IMR-90 (cell line): Measurements from ENCODE around the gene ACVRL1. TPM values are rescaled to one million over a fixed set of nuclear protein-coding genes. Genes with fewer than 3 reads are reported as not detected.
A peak's percentile ranks its signal among the peaks of the same experiment; 100 is the strongest.

ENCODE experiments used
- ATAC-seq: fragments of 200-7000 bp; cut with Tn5 transposase; 2 replicates; pipeline ENCODE4 v1.9.1; 2020; ENCODE audit warnings: low read depth, mild to moderate bottlenecking, moderate library complexity
- BruUV-seq: library from RNA; stranded (reverse); fragments of 400-500 nt; replicated peaks from 2 replicates; lab custom pipeline; 2021; lab: Mats Ljungman, UMichigan
- CTCF ChIA-PET: fragments of 300-600 bp; formaldehyde crosslinking; extraction: SDS; loops from one replicate; lab custom pipeline; 2021; ENCODE audit warnings: antibody characterized with exemption; lab: Yijun Ruan, JAX
- POLR2A ChIA-PET: fragments of 300-600 bp; sonication (Branson Sonifier 250); formaldehyde crosslinking; loops from one replicate; lab custom pipeline; 2022; ENCODE audit warnings: antibody characterized with exemption; ENCODE audit not compliant: unreplicated experiment; lab: Charles Lee
- DNase-seq: peaks from one replicate; pipeline ENCODE4 v3.0.0; 2013
- H2AFZ ChIP-seq: replicated peaks from 2 replicates; pipeline ENCODE3; 2013; ENCODE audit warnings: low read length, mild to moderate bottlenecking; ENCODE audit not compliant: poor library complexity
- H2AK5ac ChIP-seq: 2 replicates; pipeline ENCODE4 v1.6.1; 2013; ENCODE audit warnings: low read depth, low read length, inconsistent platforms
- H2AK9ac ChIP-seq: replicated peaks from 2 replicates; pipeline ENCODE3; 2013; ENCODE audit warnings: mild to moderate bottlenecking, low read depth, low read length, moderate library complexity; ENCODE audit not compliant: poor library complexity
- H2BK120ac ChIP-seq: 2 replicates; pipeline ENCODE4 v1.6.1; 2013; ENCODE audit warnings: low read depth, low read length, inconsistent platforms
- H2BK15ac ChIP-seq: 3 replicates; pipeline ENCODE4 v1.6.1; 2013; ENCODE audit warnings: low read depth, low read length, inconsistent platforms
- H2BK20ac ChIP-seq: 2 replicates; pipeline ENCODE4 v1.6.1; 2013; ENCODE audit warnings: low read depth, mild to moderate bottlenecking, inconsistent platforms, low read length, moderate library complexity
- H2BK5ac ChIP-seq: 2 replicates; pipeline ENCODE4 v1.6.1; 2013; ENCODE audit warnings: mild to moderate bottlenecking, low read depth, low read length, inconsistent platforms; ENCODE audit not compliant: poor library complexity, severe bottlenecking
- H3K14ac ChIP-seq: replicated peaks from 2 replicates; pipeline ENCODE4 v1.6.1; 2013; ENCODE audit warnings: low read depth, low read length, inconsistent platforms
- H3K18ac ChIP-seq: 2 replicates; pipeline ENCODE4 v1.6.1; 2013; ENCODE audit warnings: low read depth, low read length, control low read depth
- H3K23ac ChIP-seq: 2 replicates; pipeline ENCODE4 v1.6.1; 2013; ENCODE audit warnings: low read depth, low read length, inconsistent platforms
- H3K27ac ChIP-seq: 2 replicates; pipeline ENCODE4 v1.5.1; 2013; ENCODE audit warnings: mild to moderate bottlenecking, control low read depth, low read length; ENCODE audit not compliant: insufficient read depth
- H3K27me3 ChIP-seq: 2 replicates; pipeline ENCODE4 v1.6.1; 2013; ENCODE audit warnings: low read length; ENCODE audit not compliant: control insufficient read depth, insufficient read depth
- H3K36me3 ChIP-seq: 2 replicates; pipeline ENCODE4 v1.6.1; 2013; ENCODE audit warnings: low read length, mixed read lengths; ENCODE audit not compliant: control insufficient read depth, insufficient read depth
- H3K4ac ChIP-seq: 2 replicates; pipeline ENCODE4 v1.6.1; 2013; ENCODE audit warnings: low read depth, low read length, inconsistent platforms
- H3K4me1 ChIP-seq: 2 replicates; pipeline ENCODE4 v1.6.1; 2013; ENCODE audit warnings: low read length, mixed read lengths; ENCODE audit not compliant: control insufficient read depth, insufficient read depth
- H3K4me2 ChIP-seq: 2 replicates; pipeline ENCODE4 v1.6.1; 2013; ENCODE audit warnings: low read depth, mild to moderate bottlenecking, control low read depth, low read length, moderate library complexity
- H3K4me3 ChIP-seq: 2 replicates; pipeline ENCODE4 v1.5.1; 2013; ENCODE audit warnings: low read depth, mild to moderate bottlenecking, control low read depth, low read length, moderate library complexity; ENCODE audit not compliant: insufficient read depth
- H3K56ac ChIP-seq: 2 replicates; pipeline ENCODE4 v1.6.1; 2013; ENCODE audit warnings: low read length, inconsistent platforms; ENCODE audit not compliant: insufficient read depth; ENCODE audit errors: extremely low read depth
- H3K79me1 ChIP-seq, 2 experiments: 2 replicates each; pipeline ENCODE4 v1.6.1; 2013; ENCODE audit warnings: low read length in 2 of 2, inconsistent platforms in 1 of 2, low read depth in 1 of 2
- H3K9ac ChIP-seq: 2 replicates; pipeline ENCODE4 v1.6.1; 2013; ENCODE audit warnings: low read depth, low read length, control low read depth
- H3K9me1 ChIP-seq: 2 replicates; pipeline ENCODE4 v1.6.1; 2013; ENCODE audit warnings: low read length, inconsistent platforms; ENCODE audit not compliant: insufficient read depth
- H3K9me3 ChIP-seq: 2 replicates; pipeline ENCODE4 v1.6.1; 2013; ENCODE audit warnings: low read length; ENCODE audit not compliant: control insufficient read depth, insufficient read depth
- H4K20me1 ChIP-seq: 2 replicates; pipeline ENCODE4 v1.6.1; 2013; ENCODE audit warnings: low read length, inconsistent platforms; ENCODE audit not compliant: insufficient read depth
- H4K5ac ChIP-seq: 2 replicates; pipeline ENCODE4 v1.6.1; 2013; ENCODE audit warnings: mild to moderate bottlenecking, low read depth, low read length, control low read depth
- H4K8ac ChIP-seq, 2 experiments: 2 replicates each; pipeline ENCODE4 v1.6.1; 2013; ENCODE audit warnings: low read depth in 2 of 2, low read length in 2 of 2, control low read depth in 1 of 2, inconsistent platforms in 1 of 2
- H4K91ac ChIP-seq: 2 replicates; pipeline ENCODE4 v1.6.1; 2013; ENCODE audit warnings: low read depth, low read length, inconsistent platforms; ENCODE audit not compliant: insufficient read depth
- BHLHE40 ChIP-seq: fragments of 150-350 bp; IDR thresholded peaks from 2 replicates; pipeline ENCODE4 v1.6.1; 2016; ENCODE audit warnings: mild to moderate bottlenecking, low read depth, low read length
- CEBPB ChIP-seq: IDR thresholded peaks from 2 replicates; pipeline ENCODE4 v1.6.1; 2012; ENCODE audit warnings: low read depth, low read length, improper control_type of control experiment
- CHD1 ChIP-seq: IDR thresholded peaks from 2 replicates; pipeline ENCODE4 v1.6.1; 2012; ENCODE audit warnings: low read depth, low read length, improper control_type of control experiment
- FOS ChIP-seq: fragments of 150-350 bp; IDR thresholded peaks from 2 replicates; pipeline ENCODE4 v1.6.1; 2016; ENCODE audit warnings: low read depth, low read length
- MAFK ChIP-seq: IDR thresholded peaks from 2 replicates; pipeline ENCODE4 v1.6.1; 2012; ENCODE audit warnings: low read depth, low read length, improper control_type of control experiment
- MXI1 ChIP-seq: IDR thresholded peaks from 2 replicates; pipeline ENCODE4 v1.6.1; 2012; ENCODE audit warnings: low read depth, mild to moderate bottlenecking, low read length, moderate library complexity, borderline replicate concordance
- NFE2L2 ChIP-seq: fragments of 150-350 bp; IDR thresholded peaks from 2 replicates; pipeline ENCODE4 v1.6.1; 2016; ENCODE audit warnings: low read depth, mild to moderate bottlenecking, low read length
- POLR2A ChIP-seq: IDR thresholded peaks from 2 replicates; pipeline ENCODE4 v1.6.1; 2012; ENCODE audit warnings: mild to moderate bottlenecking, low read depth, low read length
- RFX5 ChIP-seq: IDR thresholded peaks from 2 replicates; pipeline ENCODE4 v1.8.0; 2012; ENCODE audit warnings: low read depth, mild to moderate bottlenecking, low read length, moderate library complexity
- whole genome bisulfite sequencing, 2 experiments: methylation state at CpG; one replicate each; pipeline versions ENCODE4 v1.1.5 to v1.1.7; 2013; ENCODE audit warnings: missing lambda C conversion rate in 2 of 2; ENCODE audit not compliant: insufficient read length in 1 of 2; ENCODE audit errors: extremely low coverage in 2 of 2; 5-methylcytosine and 5-hydroxymethylcytosine counted together
- dilution Hi-C: fragments of 300-500 bp; cut with HindIII; formaldehyde crosslinking; loops from one replicate; pipeline ENCODE4 v1.14.3; 2018; ENCODE audit warnings: low sequenced_read_pairs; ENCODE audit not compliant: unreplicated experiment
- in situ Hi-C: fragments of 300-500 bp; cut with MboI; formaldehyde crosslinking; loops from 3 replicates; pipeline ENCODE4 v1.14.3; 2019; ENCODE audit warnings: low sequenced_read_pairs, inconsistent platforms, mixed read lengths
- intact Hi-C: fragments of 100-400 bp; cut with micrococcal nuclease; formaldehyde crosslinking; loops from 2 replicates; pipeline ENCODE4 v1.10.0; 2022
- polyA plus RNA-seq, 3 experiments: library from polyadenylated mRNA; depleted of rRNA; stranded (reverse); fragments of >200 nt; gene quantifications; 2 replicates each; pipeline ENCODE4 v1.2.3, GENCODE V29; 2012; ENCODE audit warnings: low replicate concordance in 1 of 3
- total RNA-seq: library from RNA; depleted of rRNA; stranded (reverse); fragments of >200 nt; gene quantifications from 2 replicates; pipeline ENCODE4 v1.2.3, GENCODE V29; 2012
- TF ChIP-seq, protein P1 (sequence below): fragments of 150-350 bp; IDR thresholded peaks from 2 replicates; pipeline ENCODE4 v1.6.1; 2017; ENCODE audit warnings: mild to moderate bottlenecking, antibody characterized with exemption, low read length, low read depth
- TF ChIP-seq, protein P2 (sequence below): conservative IDR thresholded peaks from 2 replicates; pipeline ENCODE4 v1.5.1; 2012; ENCODE audit warnings: mild to moderate bottlenecking, low read depth, low read length, improper control_type of control experiment

ACVRL1 gene
- total and polyA plus RNA-seq, 2 of the 4 experiments (the other 2 are of a cell fraction): 6.4 to 7.5 TPM

DNA sequence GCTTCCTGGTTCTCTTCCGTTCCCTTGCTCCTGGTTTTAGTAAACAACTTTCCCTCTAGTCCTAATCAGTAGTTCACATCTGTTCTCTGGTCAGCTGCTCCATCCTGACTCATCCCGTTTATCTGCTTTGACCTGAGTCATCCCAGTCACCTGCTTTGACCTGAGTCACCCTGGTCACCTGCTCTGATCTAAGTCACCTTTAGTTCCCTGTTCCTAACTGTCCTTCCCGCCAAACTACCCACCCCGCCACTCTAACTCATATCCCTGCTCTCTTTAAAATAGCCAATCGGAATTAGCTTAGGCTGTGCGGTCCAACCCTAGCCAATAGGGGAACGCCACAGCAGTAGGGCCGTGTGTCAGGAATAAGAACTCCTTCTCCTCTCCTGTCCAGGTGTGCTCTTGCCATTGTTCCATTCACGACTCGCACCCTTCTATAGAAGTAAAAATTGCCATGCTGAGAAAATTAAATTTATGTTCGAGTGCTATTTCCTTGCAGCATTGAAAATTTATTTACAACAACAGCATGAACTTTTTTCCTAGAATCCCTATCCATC, 22.6 kb upstream of the ACVRL1 start:
- Histone ChIP-seq H3K27me3 (no peaks in the 10 kb centered on the region), H2BK120ac (peak overlapping the region; percentile 37; the same call in 1 of the 2 replicates), H4K91ac (no peak overlapping the region), H2BK20ac (peak overlapping the region; percentile 13; the same call in 1 of the 2 replicates), H3K9me3 (no peaks in the 10 kb centered on the region), H3K4me1 (peaks cover 4% of the 10 kb centered on the region), H3K27ac (no peak overlapping the region), H3K36me3 (no peaks in the 10 kb centered on the region), H3K56ac (no peak overlapping the region), H3K79me1 (no peaks in the 10 kb centered on the region), H4K5ac (no peak overlapping the region), H3K4me3 (no peak overlapping the region), H2AFZ (no peak overlapping the region), H4K20me1 (no peaks in the 10 kb centered on the region), H3K9me1 (peaks cover 2% of the 10 kb centered on the region; the same call in 1 of the 2 replicates), H2BK5ac (no peak overlapping the region), H2AK9ac (no peak overlapping the region), H3K4me2 (no peak overlapping the region), H3K4ac (peak overlapping the region; percentile 46; the same call in 1 of the 2 replicates), H2AK5ac (peak overlapping the region; percentile 87; the same call in 1 of the 2 replicates), H3K23ac (no peak overlapping the region), H3K14ac (no peak overlapping the region), H4K8ac (peak overlapping the region in 1 of 2 experiments; percentile 8; a peak in 2 of 4 replicates), H2BK15ac (peak overlapping the region; percentile 18; the same call in 1 of the 3 replicates), H3K9ac (no peak overlapping the region), H3K18ac (no peak overlapping the region)
- ATAC-seq (no peak), DNase-seq (peak; percentile 67)
- 97% methylated on average over 6 of the region's 11 CpGs; no CpG with 5 or more reads in 1 of the 2 experiments for WGBS, 2 experiments
- no TSS peak for BruUV-seq
- in situ Hi-C loops: no loop called here
- ChIA-PET CTCF (interaction anchor here (1.2 to 2.4 kb wide), 4 partner anchors 10 to 464 kb away, joined by 3 to 12 read pairs (median 4); no protein-coding TSS in a partner anchor), POLR2A (no interaction called here)
- intact Hi-C loops: no loop called here
- dilution Hi-C loops: no loop called here
- TF ChIP-seq NFE2L2: 0 out of 2 replicates have a peak, but pooled peaks have one; percentile 11
- 0 out of 2 replicates have a peak, but pooled peaks have one; percentile 36 for TF ChIP-seq FOS
- TF ChIP-seq CEBPB: no peak
- TF ChIP-seq POLR2A: no peak
- TF ChIP-seq, protein P1, sequence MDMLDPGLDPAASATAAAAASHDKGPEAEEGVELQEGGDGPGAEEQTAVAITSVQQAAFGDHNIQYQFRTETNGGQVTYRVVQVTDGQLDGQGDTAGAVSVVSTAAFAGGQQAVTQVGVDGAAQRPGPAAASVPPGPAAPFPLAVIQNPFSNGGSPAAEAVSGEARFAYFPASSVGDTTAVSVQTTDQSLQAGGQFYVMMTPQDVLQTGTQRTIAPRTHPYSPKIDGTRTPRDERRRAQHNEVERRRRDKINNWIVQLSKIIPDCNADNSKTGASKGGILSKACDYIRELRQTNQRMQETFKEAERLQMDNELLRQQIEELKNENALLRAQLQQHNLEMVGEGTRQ: peak; percentile 54
- no peak for TF ChIP-seq CHD1
- no peak for TF ChIP-seq RFX5
- TF ChIP-seq, protein P2, sequence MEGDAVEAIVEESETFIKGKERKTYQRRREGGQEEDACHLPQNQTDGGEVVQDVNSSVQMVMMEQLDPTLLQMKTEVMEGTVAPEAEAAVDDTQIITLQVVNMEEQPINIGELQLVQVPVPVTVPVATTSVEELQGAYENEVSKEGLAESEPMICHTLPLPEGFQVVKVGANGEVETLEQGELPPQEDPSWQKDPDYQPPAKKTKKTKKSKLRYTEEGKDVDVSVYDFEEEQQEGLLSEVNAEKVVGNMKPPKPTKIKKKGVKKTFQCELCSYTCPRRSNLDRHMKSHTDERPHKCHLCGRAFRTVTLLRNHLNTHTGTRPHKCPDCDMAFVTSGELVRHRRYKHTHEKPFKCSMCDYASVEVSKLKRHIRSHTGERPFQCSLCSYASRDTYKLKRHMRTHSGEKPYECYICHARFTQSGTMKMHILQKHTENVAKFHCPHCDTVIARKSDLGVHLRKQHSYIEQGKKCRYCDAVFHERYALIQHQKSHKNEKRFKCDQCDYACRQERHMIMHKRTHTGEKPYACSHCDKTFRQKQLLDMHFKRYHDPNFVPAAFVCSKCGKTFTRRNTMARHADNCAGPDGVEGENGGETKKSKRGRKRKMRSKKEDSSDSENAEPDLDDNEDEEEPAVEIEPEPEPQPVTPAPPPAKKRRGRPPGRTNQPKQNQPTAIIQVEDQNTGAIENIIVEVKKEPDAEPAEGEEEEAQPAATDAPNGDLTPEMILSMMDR: no peak
- TF ChIP-seq BHLHE40: no peak
- TF ChIP-seq MAFK: no peak
- TF ChIP-seq MXI1: no peak
